HEK293 (cell line): ENCODE measurements around the gene PCBP4.

ENCODE experiments used
- CTCF ChIA-PET: fragments of 350-600 bp; formaldehyde crosslinking; extraction: SDS; loops from one replicate; lab custom pipeline; 2021; ENCODE audit warnings: antibody characterized with exemption; lab: Yijun Ruan, JAX
- POLR2A ChIA-PET: fragments of 300-600 bp; formaldehyde crosslinking; extraction: SDS; loops from one replicate; lab custom pipeline; 2020; ENCODE audit warnings: antibody characterized with exemption, inconsistent platforms; lab: Yijun Ruan, JAX
- H3K27ac ChIP-seq: fragments of 200-500 bp; sonication (Bioruptor generic); 2 replicates; pipeline ENCODE4 v1.5.1; 2014; ENCODE audit warnings: low read depth, low read length, control low read depth, inconsistent platforms; ENCODE audit errors: extremely low read depth
- H3K36me3 ChIP-seq, 2 experiments: fragments of 200-500 bp in 1 of 2; sonication (Bioruptor generic) in 1 of 2; 1 replicate in 1 of 2; 2 replicates in 1 of 2; pipeline ENCODE4 v1.5.1; 2014 to 2017; ENCODE audit warnings: inconsistent platforms in 2 of 2, low read length in 2 of 2; ENCODE audit not compliant: control insufficient read depth in 2 of 2, insufficient read depth in 1 of 2
- H3K4me1 ChIP-seq: fragments of 200-500 bp; sonication (Bioruptor generic); 2 replicates; pipeline ENCODE4 v1.5.1; 2014; ENCODE audit warnings: mild to moderate bottlenecking, low read length, inconsistent platforms; ENCODE audit not compliant: control insufficient read depth, insufficient read depth
- H3K4me3 ChIP-seq: 2 replicates; pipeline ENCODE4 v1.5.1; 2011; ENCODE audit warnings: low read depth, mild to moderate bottlenecking, control low read depth, low read length, moderate library complexity
- H3K9me3 ChIP-seq: fragments of 200-500 bp; sonication (Bioruptor generic); 2 replicates; pipeline ENCODE4 v1.5.1; 2014; ENCODE audit warnings: low read depth, low read length, inconsistent platforms; ENCODE audit not compliant: control insufficient read depth, insufficient read depth
- GFI1B ChIP-seq: fragments of 450-650 bp; formaldehyde crosslinking; IDR thresholded peaks from 2 replicates; pipeline ENCODE4 v1.5.1; 2016; ENCODE audit warnings: missing biosample characterization, missing genetic modification characterization
- HIC1 ChIP-seq: fragments of 450-650 bp; formaldehyde crosslinking; IDR thresholded peaks from 2 replicates; pipeline ENCODE4 v1.5.1; 2016; ENCODE audit warnings: missing biosample characterization, missing genetic modification characterization
- HOXD13 ChIP-seq: sonication (generic); formaldehyde crosslinking; IDR thresholded peaks from 2 replicates; pipeline ENCODE4 v1.8.0; 2022; ENCODE audit warnings: missing genetic modification reagents, borderline replicate concordance
- KLF1 ChIP-seq: fragments of 450-650 bp; formaldehyde crosslinking; IDR thresholded peaks from 2 replicates; pipeline ENCODE4 v1.5.1; 2016; ENCODE audit warnings: missing biosample characterization, missing genetic modification characterization
- KLF10 ChIP-seq: fragments of 450-650 bp; IDR thresholded peaks from 2 replicates; pipeline ENCODE4 v1.5.1; 2018; ENCODE audit warnings: missing biosample characterization, mild to moderate bottlenecking, missing genetic modification characterization
- MYNN ChIP-seq: fragments of 450-650 bp; formaldehyde crosslinking; IDR thresholded peaks from 2 replicates; pipeline ENCODE4 v1.5.1; 2016; ENCODE audit warnings: missing biosample characterization, missing genetic modification characterization, borderline replicate concordance
- OSR2 ChIP-seq: fragments of 450-650 bp; formaldehyde crosslinking; IDR thresholded peaks from 2 replicates; pipeline ENCODE4 v1.5.1; 2016; ENCODE audit warnings: missing biosample characterization, missing genetic modification characterization
- PRDM4 ChIP-seq: fragments of 450-650 bp; formaldehyde crosslinking; IDR thresholded peaks from 2 replicates; pipeline ENCODE4 v1.5.1; 2017; ENCODE audit warnings: missing biosample characterization, missing genetic modification characterization
- SALL2 ChIP-seq: fragments of 450-650 bp; formaldehyde crosslinking; IDR thresholded peaks from 2 replicates; pipeline ENCODE4 v1.5.0; 2017; ENCODE audit warnings: missing biosample characterization, mild to moderate bottlenecking, missing genetic modification characterization, borderline replicate concordance
- TRIM28 ChIP-seq: IDR thresholded peaks from 2 replicates; pipeline ENCODE4 v1.6.1; 2011; ENCODE audit warnings: low read length, control low read depth, borderline replicate concordance
- YY2 ChIP-seq: fragments of 450-650 bp; formaldehyde crosslinking; IDR thresholded peaks from 2 replicates; pipeline ENCODE4 v1.5.1; 2016; ENCODE audit warnings: missing biosample characterization, missing genetic modification characterization
- ZBTB10 ChIP-seq: fragments of 450-650 bp; formaldehyde crosslinking; IDR thresholded peaks from 2 replicates; pipeline ENCODE4 v1.5.1; 2016; ENCODE audit warnings: missing biosample characterization, missing genetic modification characterization
- ZBTB17 ChIP-seq: fragments of 450-650 bp; formaldehyde crosslinking; IDR thresholded peaks from 2 replicates; pipeline ENCODE4 v1.5.1; 2016; ENCODE audit warnings: missing biosample characterization, missing genetic modification characterization
- ZBTB8A ChIP-seq: fragments of 450-650 bp; formaldehyde crosslinking; IDR thresholded peaks from 2 replicates; pipeline ENCODE4 v1.5.1; 2016; ENCODE audit warnings: missing biosample characterization, missing genetic modification characterization
- ZFP69B ChIP-seq: fragments of 450-650 bp; formaldehyde crosslinking; IDR thresholded peaks from 2 replicates; pipeline ENCODE4 v1.5.1; 2016; ENCODE audit warnings: missing biosample characterization, missing genetic modification characterization
- ZNF133 ChIP-seq: fragments of 450-650 bp; formaldehyde crosslinking; IDR thresholded peaks from 2 replicates; pipeline ENCODE4 v1.5.1; 2016; ENCODE audit warnings: missing biosample characterization, missing genetic modification characterization
- ZNF202 ChIP-seq: fragments of 450-650 bp; formaldehyde crosslinking; IDR thresholded peaks from 2 replicates; pipeline ENCODE4 v1.5.1; 2016; ENCODE audit warnings: missing biosample characterization, missing genetic modification characterization, borderline replicate concordance
- ZNF335 ChIP-seq: fragments of 450-650 bp; formaldehyde crosslinking; conservative IDR thresholded peaks from 2 replicates; pipeline ENCODE4 v1.5.1; 2016; ENCODE audit warnings: missing biosample characterization, missing genetic modification characterization
- ZNF398 ChIP-seq: fragments of 450-650 bp; formaldehyde crosslinking; IDR thresholded peaks from 2 replicates; pipeline ENCODE4 v1.5.1; 2017; ENCODE audit warnings: missing biosample characterization, missing genetic modification characterization
- ZNF501 ChIP-seq: fragments of 450-650 bp; formaldehyde crosslinking; IDR thresholded peaks from 2 replicates; pipeline ENCODE4 v1.5.1; 2016; ENCODE audit warnings: missing biosample characterization, missing genetic modification characterization
- ZNF530 ChIP-seq: fragments of 450-650 bp; formaldehyde crosslinking; IDR thresholded peaks from 2 replicates; pipeline ENCODE4 v1.5.1; 2016; ENCODE audit warnings: low read depth, missing biosample characterization, missing genetic modification characterization
- ZNF596 ChIP-seq: fragments of 450-650 bp; IDR thresholded peaks from 2 replicates; pipeline ENCODE4 v1.5.0; 2018; ENCODE audit warnings: missing biosample characterization, mild to moderate bottlenecking, missing genetic modification characterization, moderate library complexity
- ZNF600 ChIP-seq: fragments of 450-650 bp; formaldehyde crosslinking; IDR thresholded peaks from 2 replicates; pipeline ENCODE4 v1.5.1; 2016; ENCODE audit warnings: missing biosample characterization, missing genetic modification characterization
- ZNF660 ChIP-seq: fragments of 450-650 bp; IDR thresholded peaks from 2 replicates; pipeline ENCODE4 v1.5.1; 2018; ENCODE audit warnings: missing biosample characterization, mild to moderate bottlenecking, missing genetic modification characterization
- ZNF776 ChIP-seq: fragments of 450-650 bp; formaldehyde crosslinking; IDR thresholded peaks from 2 replicates; pipeline ENCODE4 v1.5.0; 2017; ENCODE audit warnings: missing biosample characterization, missing genetic modification characterization, borderline replicate concordance

PCBP4 gene

GRCh38 chr3:51982838-51983577 is 15.8 kb upstream of the PCBP4 start, which contains the start of gene ACY1 (continued):
- no peak for TF ChIP-seq ZNF501 (tag by site-specific recombination)
- TF ChIP-seq MYNN (tag by site-specific recombination): no peak
- no peak for TF ChIP-seq ZNF596 (tag by site-specific recombination)
- TF ChIP-seq ZNF133 (tag by site-specific recombination): peak; percentile 80
- TF ChIP-seq KLF1 (tag by site-specific recombination): peak; percentile 60
- TF ChIP-seq ZFP69B (tag by site-specific recombination): no peak
- TF ChIP-seq KLF10 (tag by site-specific recombination): 0 out of 2 replicates have a peak, but pooled peaks have one; percentile 23
- no peak for TF ChIP-seq YY2 (tag by site-specific recombination)
- peak; percentile 59 for TF ChIP-seq ZBTB8A (tag by site-specific recombination)
- no peak for TF ChIP-seq SALL2 (tag by site-specific recombination)
- 0 out of 2 replicates have a peak, but pooled peaks have one; percentile 33 for TF ChIP-seq ZBTB10 (tag by site-specific recombination)
- no peak for TF ChIP-seq OSR2 (tag by site-specific recombination)
- TF ChIP-seq PRDM4 (tag by site-specific recombination): no peak

GRCh38 chr3:51982352-51982837 is 15.1 kb upstream of the PCBP4 start:
- Histone ChIP-seq H3K9me3 (no peaks in the 10 kb centered on the region), H3K4me1 (no peaks in the 10 kb centered on the region), H3K27ac (peak overlapping the region; percentile 60; the same call in 1 of the 2 replicates), H3K4me3 (peak overlapping the region; percentile 41), H3K36me3 (peaks cover 0 to 8% of the 10 kb centered on the region in 2 experiments; a peak in 1 of 3 replicates)
- POLR2A ChIA-PET: interaction anchor here (0.6 to 3.6 kb wide), 12 partner anchors 9 to 296 kb away, joined by 4 to 47 read pairs (median 6); partner anchors contain the start of genes ABHD14A, ABHD14B, PARP3 and PCBP4
- CTCF ChIA-PET: interaction anchor here (0.6 to 3.0 kb wide), 8 partner anchors 8 to 1214 kb away, joined by 3 to 38 read pairs (median 4); partner anchors contain the start of genes ABHD14A, ABHD14B and RRP9
- TF ChIP-seq ZNF335 (peak; percentile 76), TRIM28 (peak; percentile 51; the same call in 1 of the 2 replicates), GFI1B (tag by site-specific recombination) (no peak), HOXD13 (CRISPR knock-in tag) (no peak), MYNN (tag by site-specific recombination) (no peak), ZNF600 (peak; percentile 75; the same call in 1 of the 2 replicates), ZNF202 (no peak), ZBTB8A (tag by site-specific recombination) (peak; percentile 21; the same call in 1 of the 2 replicates), ZNF530 (tag by site-specific recombination) (no peak), ZNF660 (tag by site-specific recombination) (no peak), ZNF398 (tag by site-specific recombination) (0 out of 2 replicates have a peak, but pooled peaks have one; percentile 7), HIC1 (tag by site-specific recombination) (peak; percentile 60; the same call in 1 of the 2 replicates), ZBTB17 (no peak), ZNF776 (tag by site-specific recombination) (no peak)
